Bronchial epithelial cell (primary cell): ENCODE measurements around the gene ZNF862. TPM values are rescaled to one million over a fixed set of nuclear protein-coding genes. Genes with fewer than 3 reads are reported as not detected.

Experiments used
- DNase-seq: peaks from one replicate; pipeline ENCODE4 v3.0.0-alpha.2; 2010; ENCODE audit warnings: low read depth
- FAIRE-seq: peaks from 2 replicates; lab custom pipeline; 2011; peaks lifted over from hg19 to GRCh38; lab: Jason Lieb, UNC
- H3K27me3 ChIP-seq: 2 replicates; pipeline ENCODE4 v1.5.1; 2011; ENCODE audit warnings: low read length; ENCODE audit not compliant: control insufficient read depth, insufficient read depth
- H3K36me3 ChIP-seq: 2 replicates; pipeline ENCODE4 v1.5.1; 2011; ENCODE audit warnings: low read length; ENCODE audit not compliant: control insufficient read depth, insufficient read depth
- H3K4me3 ChIP-seq: 2 replicates; pipeline ENCODE4 v1.5.1; 2011; ENCODE audit warnings: mild to moderate bottlenecking, low read depth, low read length, control low read depth
- CTCF ChIP-seq: IDR thresholded peaks from 2 replicates; pipeline ENCODE4 v1.5.1; 2011; ENCODE audit warnings: mild to moderate bottlenecking, moderate library complexity, low read length, control low read depth, inconsistent platforms; ENCODE audit not compliant: insufficient read depth, severe bottlenecking
- total RNA-seq: library from RNA; depleted of rRNA; stranded (reverse); fragments of >200 nt; gene quantifications from 2 replicates; pipeline ENCODE4 v1.2.1, GENCODE V29; 2014

ZNF862 gene
- total RNA-seq, 1 donor from 2014 or later: 5.0 TPM

- H3K4me3 ChIP-seq: no peak overlapping the region
- H3K27me3 ChIP-seq: no peaks in the 10 kb centered on the region
- no peaks in the 10 kb centered on the region for H3K36me3 ChIP-seq
- TF ChIP-seq CTCF: no peak
- FAIRE-seq (no peak), DNase-seq (no peak)
These were observed 33.4 kb downstream of the ZNF862 start for GRCh38 chr7:149871576-149871975.

GRCh38 chr7:149872419-149873073 lies 34.4 kb downstream of the ZNF862 start:
- no peaks in the 10 kb centered on the region for H3K27me3 ChIP-seq
- H3K4me3 ChIP-seq: peak overlapping the region; percentile 62
- peak; percentile 48 for DNase-seq
- no peaks in the 10 kb centered on the region for H3K36me3 ChIP-seq
- peak; percentile 16 for TF ChIP-seq CTCF
- no peak for FAIRE-seq

GRCh38 chr7:149873074-149873969 lies 35.1 kb downstream of the ZNF862 start, which contains the start of gene ATP6V0E2:
Gene ATP6V0E2 (plus strand): TSS chr7:149873969. CDS start chr7:149874066, 97 bp downstream.
- no peaks in the 10 kb centered on the region for H3K27me3 ChIP-seq

GRCh38 chr7:149873970-149874643 lies 35.9 kb downstream of the ZNF862 start:
- no peak for DNase-seq
- no peak for FAIRE-seq

More at GRCh38 chr7:149873074-149873969, 35.1 kb downstream of the ZNF862 start, which contains the start of gene ATP6V0E2:
- TF ChIP-seq CTCF: no peak
- DNase-seq (peak; percentile 77), FAIRE-seq (no peak)
- H3K36me3 ChIP-seq: no peaks in the 10 kb centered on the region
- H3K4me3 ChIP-seq: peak within 1 kb of the TSS; percentile 62

GRCh38 chr7:149874644-149875028 lies 36.5 kb downstream of the ZNF862 start:
- FAIRE-seq: no peak
- no peaks in the 10 kb centered on the region for H3K27me3 ChIP-seq
- TF ChIP-seq CTCF: no peak
- no peaks in the 10 kb centered on the region for H3K36me3 ChIP-seq
- DNase-seq: no peak
- no peak overlapping the region for H3K4me3 ChIP-seq

More at GRCh38 chr7:149873970-149874643, 35.9 kb downstream of the ZNF862 start:
- Histone ChIP-seq H3K4me3 (peak overlapping the region; percentile 62), H3K36me3 (no peaks in the 10 kb centered on the region), H3K27me3 (no peaks in the 10 kb centered on the region)
- TF ChIP-seq CTCF: no peak
